NCI-H526 treated with DMSO at 0.1 percent for 48 hours (cell line): Measurements from ENCODE around the gene CENPL.
"Not testable (repeated sequence)": the region's sequence is repeated elsewhere in the genome, so short reads cannot be mapped to it uniquely, and the experiment has no call there.

Experiments used
- DNase-seq: peaks from one replicate; lab custom pipeline; 2025; lab: John Stamatoyannopoulos, UW

CENPL gene

GRCh38 chr1:173824315-173825081 lies at the start of gene CENPL, which contains the start of gene DARS2:
Gene CENPL, minus strand, starts transcription at chr1:173824883. Its CDS starts 13,584 bp downstream, at chr1:173811299.
Gene DARS2, plus strand, starts transcription at chr1:173824673. Its CDS starts 557 bp downstream, at chr1:173825230.
- peak; percentile 100 for DNase-seq

GRCh38 chr1:173871500-173871899 lies 46.8 kb upstream of the CENPL start:
- no peak for DNase-seq

GRCh38 chr1:173871091-173871490 lies 46.4 kb upstream of the CENPL start:
- no peak for DNase-seq

GRCh38 chr1:173870252-173871075 lies 45.8 kb upstream of the CENPL start:
- DNase-seq: no peak

- no peak for DNase-seq
Observed at GRCh38 chr1:173869021-173869359, 44.3 kb upstream of the CENPL start.

GRCh38 chr1:173868266-173869020 lies 43.8 kb upstream of the CENPL start, which contains the start of gene ZBTB37:
Gene ZBTB37, plus strand, starts transcription at chr1:173868380. Its CDS starts 1,846 bp downstream, at chr1:173870226.
- DNase-seq: peak; percentile 97

GRCh38 chr1:173867753-173868265 lies 43.1 kb upstream of the CENPL start, which contains the start of gene GAS5:
Gene GAS5, minus strand, starts transcription at chr1:173867989.
- DNase-seq: peak; percentile 100

- no peak for DNase-seq
Observed at GRCh38 chr1:173867141-173867752, 42.6 kb upstream of the CENPL start.

- DNase-seq: no peak
Observed at GRCh38 chr1:173866413-173867115, 41.9 kb upstream of the CENPL start.

- no peak for DNase-seq
Observed at GRCh38 chr1:173865468-173866164, 40.9 kb upstream of the CENPL start.

GRCh38 chr1:173864179-173864867 lies 39.6 kb upstream of the CENPL start:
- no peak for DNase-seq

GRCh38 chr1:173863224-173864161 lies 38.8 kb upstream of the CENPL start:
- no peak for DNase-seq

GRCh38 chr1:173862769-173863223 lies 38.1 kb upstream of the CENPL start:
- DNase-seq: no peak

GRCh38 chr1:173862146-173862768 lies 37.6 kb upstream of the CENPL start:
- DNase-seq: not testable (repeated sequence)

GRCh38 chr1:173861731-173862145 lies 37.1 kb upstream of the CENPL start:
- DNase-seq: no peak

- no peak for DNase-seq
Observed at GRCh38 chr1:173860065-173860464, 35.4 kb upstream of the CENPL start.

GRCh38 chr1:173859547-173859946 lies 34.9 kb upstream of the CENPL start:
- DNase-seq: not testable (repeated sequence)
